ENCODE results near the gene SPOP. TPM values are rescaled to one million over a fixed set of nuclear protein-coding genes. Genes with fewer than 3 reads are reported as not detected.
A peak's percentile ranks its signal among the peaks of the same experiment; 100 is the strongest.

SPOP gene
- total RNA-seq, 1 donor from 2014 or later = 62.9 TPM

DNA sequence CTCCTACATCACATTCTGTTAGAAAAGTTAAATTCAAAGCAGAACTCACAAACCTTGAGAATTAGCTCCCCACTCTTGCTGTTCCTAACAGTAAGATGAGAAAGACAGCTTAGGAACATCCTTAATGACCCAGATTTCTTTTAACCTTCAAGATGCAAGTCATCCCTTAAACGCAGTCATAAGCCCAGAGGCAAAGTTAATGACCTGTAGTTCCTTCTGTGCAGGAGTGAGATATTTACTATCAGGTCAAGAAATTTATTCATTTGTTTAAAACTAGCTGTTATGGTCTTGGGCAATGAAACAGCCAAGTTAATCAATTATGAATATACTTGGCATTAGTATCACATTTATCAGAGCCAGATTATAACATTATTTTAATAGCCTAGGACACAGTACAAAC lies 65.2 kb downstream of the SPOP start:
- no peaks in the 10 kb centered on the region for H3K9me3 Mint-ChIP-seq (ENCODE audit: low read depth)
- no peaks in the 10 kb centered on the region for H3K27me3 Mint-ChIP-seq (ENCODE audit: low read depth)
- H3K4me3 Mint-ChIP-seq (ENCODE audit: unreplicated experiment) = no peak overlapping the region
- DNase-seq (ENCODE audit: low spot score) = no peak
- H3K27ac Mint-ChIP-seq (ENCODE audit: unreplicated experiment) = no peak overlapping the region
- H3K36me3 Mint-ChIP-seq (ENCODE audit: low read depth) = peaks cover 29% of the 10 kb centered on the region
- TF ChIP-seq CTCF (IDR thresholded peaks at IDR 0.05) = no peak
- peaks cover 4% of the 10 kb centered on the region for H3K4me1 Mint-ChIP-seq (ENCODE audit: low read depth)

DNA sequence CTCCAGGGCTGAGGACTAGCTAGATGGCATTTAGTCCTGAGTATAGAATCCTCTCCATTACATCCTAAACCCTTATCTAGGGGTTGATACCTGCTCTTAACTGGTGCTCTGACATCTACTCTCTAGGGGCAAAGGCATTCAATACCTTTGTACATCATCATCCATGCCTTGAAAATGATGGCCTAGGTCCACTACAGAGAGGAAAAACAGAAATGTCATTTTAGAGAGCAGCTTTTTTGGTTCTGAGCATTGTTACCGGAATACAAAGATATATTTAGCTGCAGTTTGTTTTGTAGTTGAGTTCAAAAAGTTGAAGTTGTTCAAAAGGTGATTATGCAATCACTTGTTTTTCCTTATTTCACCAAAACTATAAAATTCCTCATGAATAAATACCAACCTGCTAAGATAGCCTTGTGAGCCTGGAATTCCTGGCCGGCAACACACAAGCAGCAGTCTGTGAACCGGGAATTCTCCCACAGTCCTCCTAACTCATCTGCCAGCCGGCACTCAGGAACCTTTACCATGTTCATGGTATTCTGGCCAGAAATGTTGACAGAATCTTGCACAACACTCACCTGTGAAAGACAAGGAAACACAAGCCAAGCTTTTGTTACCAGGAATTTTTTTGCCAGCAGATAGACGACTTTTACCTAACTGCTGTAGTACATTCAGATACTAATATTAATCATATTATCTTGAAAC lies 66.9 kb downstream of the SPOP start:
- no peak for DNase-seq (ENCODE audit: low spot score)
- H3K36me3 Mint-ChIP-seq (ENCODE audit: low read depth) = peaks cover 30% of the 10 kb centered on the region
- no peaks in the 10 kb centered on the region for H3K27me3 Mint-ChIP-seq (ENCODE audit: low read depth)
- H3K4me3 Mint-ChIP-seq (ENCODE audit: unreplicated experiment) = no peak overlapping the region
- H3K27ac Mint-ChIP-seq (ENCODE audit: unreplicated experiment) = no peak overlapping the region
- H3K9me3 Mint-ChIP-seq (ENCODE audit: low read depth) = no peaks in the 10 kb centered on the region
- TF ChIP-seq CTCF (IDR thresholded peaks at IDR 0.05) = no peak
- H3K4me1 Mint-ChIP-seq (ENCODE audit: low read depth) = no peaks in the 10 kb centered on the region

GRCh38 chr17:49604314-49604869 lies 73.5 kb downstream of the SPOP start:
- Mint-ChIP-seq H3K36me3 (ENCODE audit: low read depth) (peaks cover 34% of the 10 kb centered on the region), H3K9me3 (ENCODE audit: low read depth) (no peaks in the 10 kb centered on the region), H3K4me1 (ENCODE audit: low read depth) (peaks cover 5% of the 10 kb centered on the region), H3K27me3 (ENCODE audit: low read depth) (no peaks in the 10 kb centered on the region), H3K4me3 (ENCODE audit: unreplicated experiment) (no peak overlapping the region), H3K27ac (ENCODE audit: unreplicated experiment) (no peak overlapping the region)
- TF ChIP-seq CTCF (IDR thresholded peaks at IDR 0.05) = no peak
- no peak for DNase-seq (ENCODE audit: low spot score)

DNA sequence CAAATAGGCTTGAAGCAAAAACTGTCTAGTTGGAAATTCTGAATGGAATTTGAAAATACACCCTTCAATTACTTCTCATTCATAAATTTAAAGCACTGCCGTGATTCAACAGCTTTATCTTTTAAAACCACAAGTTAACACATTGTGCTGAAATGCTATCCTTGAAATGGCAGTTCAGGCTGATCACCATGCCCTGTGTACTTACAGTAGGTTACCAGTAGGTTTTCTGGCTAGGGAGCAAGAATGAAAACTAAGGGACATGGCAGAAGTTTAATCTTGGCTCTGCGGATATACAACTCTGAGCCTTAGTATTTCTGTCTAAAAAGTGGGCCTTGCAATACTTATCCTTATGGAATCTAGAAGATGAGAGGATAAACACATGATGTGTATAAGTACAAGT lies 74.2 kb downstream of the SPOP start:
- Mint-ChIP-seq H3K4me3 (ENCODE audit: unreplicated experiment) (no peak overlapping the region), H3K36me3 (ENCODE audit: low read depth) (peaks cover 34% of the 10 kb centered on the region), H3K27me3 (ENCODE audit: low read depth) (no peaks in the 10 kb centered on the region), H3K9me3 (ENCODE audit: low read depth) (no peaks in the 10 kb centered on the region), H3K27ac (ENCODE audit: unreplicated experiment) (no peak overlapping the region), H3K4me1 (ENCODE audit: low read depth) (peaks cover 5% of the 10 kb centered on the region)
- peak; percentile 34 for TF ChIP-seq CTCF (IDR thresholded peaks at IDR 0.05)
- no peak for DNase-seq (ENCODE audit: low spot score)

DNA sequence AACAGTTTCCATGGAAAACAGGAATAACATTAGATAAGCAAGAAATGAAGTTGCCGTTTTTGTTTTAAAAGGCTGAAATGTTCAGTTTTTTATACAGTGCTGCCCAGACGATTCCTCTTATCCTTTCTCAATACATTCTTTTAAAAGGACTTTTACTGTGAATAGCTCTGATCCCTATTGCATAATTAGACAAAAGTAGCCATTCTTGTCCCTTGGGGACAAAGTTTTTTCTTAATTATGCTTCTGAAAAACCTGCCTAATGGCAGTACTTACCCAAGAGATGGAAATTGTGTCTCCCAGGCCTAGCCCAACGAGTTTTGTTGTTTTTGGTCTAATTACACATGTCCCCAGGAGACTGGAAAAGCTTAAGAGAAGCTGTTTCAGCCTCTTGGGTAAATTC lies 74.7 kb downstream of the SPOP start:
- H3K27ac Mint-ChIP-seq (ENCODE audit: unreplicated experiment) = no peak overlapping the region
- H3K9me3 Mint-ChIP-seq (ENCODE audit: low read depth) = no peaks in the 10 kb centered on the region
- no peak for DNase-seq (ENCODE audit: low spot score)
- no peak overlapping the region for H3K4me3 Mint-ChIP-seq (ENCODE audit: unreplicated experiment)
- peaks cover 5% of the 10 kb centered on the region for H3K4me1 Mint-ChIP-seq (ENCODE audit: low read depth)
- TF ChIP-seq CTCF (IDR thresholded peaks at IDR 0.05) = no peak
- H3K36me3 Mint-ChIP-seq (ENCODE audit: low read depth) = peaks cover 36% of the 10 kb centered on the region
- no peaks in the 10 kb centered on the region for H3K27me3 Mint-ChIP-seq (ENCODE audit: low read depth)

Data from chondrocyte (in vitro differentiated cells).